Measurements from ENCODE around the gene SLC7A11.

DNA sequence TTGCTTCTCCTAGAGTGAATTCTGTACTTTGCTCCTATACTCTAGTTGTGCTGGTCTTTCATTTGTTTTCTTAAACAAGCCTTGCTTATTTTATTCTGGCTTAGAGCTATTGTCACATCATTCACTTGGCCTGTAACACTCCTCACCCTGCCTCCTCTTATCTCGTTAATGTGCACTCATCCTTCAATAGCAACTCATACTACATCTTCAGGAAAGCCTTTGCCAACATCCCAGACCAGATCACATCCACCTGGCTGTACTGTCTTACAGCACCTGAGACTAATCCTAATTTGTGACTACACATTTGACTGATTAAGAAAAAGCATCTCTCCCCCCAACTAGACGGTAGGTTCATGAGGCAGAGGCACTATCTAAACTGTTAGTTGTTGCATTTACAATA, 80.8 kb downstream of the SLC7A11 start:
- TF ChIP-seq, protein P1, sequence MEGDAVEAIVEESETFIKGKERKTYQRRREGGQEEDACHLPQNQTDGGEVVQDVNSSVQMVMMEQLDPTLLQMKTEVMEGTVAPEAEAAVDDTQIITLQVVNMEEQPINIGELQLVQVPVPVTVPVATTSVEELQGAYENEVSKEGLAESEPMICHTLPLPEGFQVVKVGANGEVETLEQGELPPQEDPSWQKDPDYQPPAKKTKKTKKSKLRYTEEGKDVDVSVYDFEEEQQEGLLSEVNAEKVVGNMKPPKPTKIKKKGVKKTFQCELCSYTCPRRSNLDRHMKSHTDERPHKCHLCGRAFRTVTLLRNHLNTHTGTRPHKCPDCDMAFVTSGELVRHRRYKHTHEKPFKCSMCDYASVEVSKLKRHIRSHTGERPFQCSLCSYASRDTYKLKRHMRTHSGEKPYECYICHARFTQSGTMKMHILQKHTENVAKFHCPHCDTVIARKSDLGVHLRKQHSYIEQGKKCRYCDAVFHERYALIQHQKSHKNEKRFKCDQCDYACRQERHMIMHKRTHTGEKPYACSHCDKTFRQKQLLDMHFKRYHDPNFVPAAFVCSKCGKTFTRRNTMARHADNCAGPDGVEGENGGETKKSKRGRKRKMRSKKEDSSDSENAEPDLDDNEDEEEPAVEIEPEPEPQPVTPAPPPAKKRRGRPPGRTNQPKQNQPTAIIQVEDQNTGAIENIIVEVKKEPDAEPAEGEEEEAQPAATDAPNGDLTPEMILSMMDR (IDR thresholded peaks at IDR 0.05): no peak
- TF ChIP-seq POLR2A (IDR thresholded peaks at IDR 0.05): no peak

All from body of pancreas (tissue), 4 donors.